Stimulated activated CD4-positive, alpha-beta T cell treated with anti-CD3 and anti-CD28 coated beads, TNF-alpha, amount 100 ng/mL, for 24 hours (primary cell): ENCODE results near the gene ZNF414.
"Not testable (repeated sequence)": the region's sequence is repeated elsewhere in the genome, so short reads cannot be mapped to it uniquely, and the experiment has no call there.

Source experiments
- DNase-seq, 3 experiments: peaks; one replicate each; pipeline ENCODE4 v3.0.0-alpha.2; 2020; ENCODE audit warnings: low read depth in 3 of 3

The ZNF414 gene

DNA sequence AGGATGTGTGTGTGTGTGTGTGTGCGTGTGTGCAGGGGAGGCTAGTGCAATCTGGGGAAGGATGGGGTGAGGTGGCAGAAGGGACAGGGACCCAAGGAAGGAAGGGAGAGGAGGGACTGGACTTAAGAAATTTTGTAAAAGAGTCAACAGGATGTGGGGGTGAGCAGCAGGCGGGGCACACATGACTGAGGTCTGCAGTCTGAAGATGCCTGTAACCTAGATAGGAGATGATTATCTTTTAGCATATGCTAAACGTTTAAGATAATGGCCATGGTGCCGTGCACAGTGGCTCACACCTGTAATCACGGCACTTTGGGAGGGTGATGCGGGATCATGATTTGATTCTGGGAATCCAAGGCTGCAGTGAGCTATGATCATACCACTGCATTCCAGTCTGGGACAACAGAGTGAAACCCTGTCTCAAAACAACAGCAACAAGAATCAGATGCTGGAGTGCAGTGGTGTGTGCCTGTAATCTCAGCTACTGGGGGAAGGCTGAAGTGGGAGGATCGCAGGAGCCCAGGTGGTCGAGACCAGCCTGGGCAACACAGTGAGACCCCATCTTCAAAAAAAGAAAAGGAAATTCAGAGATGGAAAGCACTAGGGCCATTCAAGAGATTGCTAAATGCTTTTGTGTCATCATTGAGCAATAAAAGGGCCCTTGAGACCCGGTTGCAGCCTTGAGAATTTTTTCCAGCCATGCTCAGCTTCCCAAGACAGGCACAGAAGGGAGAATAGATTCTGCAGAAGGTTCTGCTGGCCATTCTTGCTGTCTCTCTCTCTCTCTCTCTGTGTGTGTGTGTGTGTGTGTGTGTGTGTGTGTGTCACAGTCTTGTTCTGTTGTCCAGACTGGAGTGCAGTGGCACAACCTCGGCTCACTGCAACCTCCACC, 3.8 kb upstream of the ZNF414 start:
- no peak for DNase-seq

DNA sequence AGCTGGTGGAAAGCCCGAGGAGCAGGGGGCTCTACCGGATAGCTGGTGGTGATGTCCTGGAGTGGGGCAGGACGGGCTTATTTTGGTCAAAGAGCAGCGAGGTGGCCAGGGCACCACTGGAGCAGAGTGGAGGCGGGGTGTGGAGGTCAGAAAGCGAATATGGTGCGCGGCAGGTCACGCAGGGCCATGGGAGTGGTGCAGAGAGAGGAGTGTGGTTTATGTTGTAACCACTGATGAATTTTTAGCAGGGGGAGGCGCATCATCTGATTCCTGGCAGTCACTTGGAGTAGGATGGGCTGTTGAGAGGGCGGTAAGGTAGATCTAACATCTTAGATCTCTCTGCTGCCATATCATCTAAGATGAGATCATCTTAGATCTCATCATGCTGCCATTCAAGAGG, 1.4 kb upstream of the ZNF414 start:
- peak in 1 of 3 experiments; percentile 39 for DNase-seq

DNA sequence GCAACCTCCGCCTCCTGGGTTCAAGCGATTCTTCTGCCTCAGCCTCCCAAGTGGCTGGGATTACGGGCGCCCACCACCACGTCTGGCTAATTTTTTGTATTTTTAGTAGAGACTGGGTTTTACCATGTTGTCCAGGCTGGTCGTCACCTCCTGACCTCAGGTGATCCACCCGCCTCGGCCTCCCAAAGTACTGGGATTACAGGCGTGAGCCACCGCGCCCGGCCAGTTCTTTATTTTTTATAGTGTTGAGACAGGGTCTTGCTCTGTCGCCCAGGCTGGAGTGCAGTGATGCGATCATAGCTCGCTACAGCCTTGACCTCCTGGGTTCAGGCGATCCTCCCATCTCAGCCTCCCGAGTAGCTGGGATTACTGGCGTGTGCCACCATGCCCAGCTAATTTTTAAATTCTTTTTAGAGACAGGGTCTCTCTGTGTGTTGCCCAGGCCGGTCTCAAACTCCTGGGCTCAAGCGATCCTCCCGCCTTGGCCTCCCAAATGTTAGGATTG, 590 bp upstream of the ZNF414 start:
- not testable (repeated sequence) for DNase-seq

DNA sequence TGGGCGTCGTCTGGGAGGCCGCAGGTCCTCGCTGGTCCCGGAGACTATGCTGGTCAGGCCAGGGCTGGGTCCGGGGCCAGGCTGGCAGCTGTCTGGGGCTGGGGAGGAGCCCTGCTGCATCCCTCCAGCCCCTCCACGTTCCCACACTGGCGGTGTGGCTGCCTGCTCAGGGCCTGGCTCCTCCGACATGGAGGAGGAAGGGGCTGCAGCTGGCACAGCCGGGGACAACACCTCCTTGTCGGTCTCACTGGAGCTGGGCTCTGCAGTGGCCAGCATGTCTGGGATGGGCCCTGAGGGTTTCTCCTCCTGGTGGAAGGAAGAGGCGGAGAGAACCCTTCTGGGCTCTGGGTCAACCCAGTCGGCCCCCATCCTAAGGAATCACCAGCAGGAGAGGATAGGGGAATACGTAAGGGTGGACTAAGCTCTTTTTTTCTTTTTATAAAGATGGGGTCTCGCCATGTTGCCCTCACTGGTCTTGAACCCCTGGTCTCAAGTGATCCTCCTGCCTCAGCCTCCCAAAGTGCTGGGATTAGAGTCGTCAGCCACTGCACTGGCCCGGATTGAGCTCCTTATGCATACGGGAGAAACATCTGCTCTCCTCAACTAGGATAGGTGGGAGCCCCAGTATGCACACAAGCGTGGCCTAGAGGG, 806 bp downstream of the ZNF414 start:
- DNase-seq = no peak

DNA sequence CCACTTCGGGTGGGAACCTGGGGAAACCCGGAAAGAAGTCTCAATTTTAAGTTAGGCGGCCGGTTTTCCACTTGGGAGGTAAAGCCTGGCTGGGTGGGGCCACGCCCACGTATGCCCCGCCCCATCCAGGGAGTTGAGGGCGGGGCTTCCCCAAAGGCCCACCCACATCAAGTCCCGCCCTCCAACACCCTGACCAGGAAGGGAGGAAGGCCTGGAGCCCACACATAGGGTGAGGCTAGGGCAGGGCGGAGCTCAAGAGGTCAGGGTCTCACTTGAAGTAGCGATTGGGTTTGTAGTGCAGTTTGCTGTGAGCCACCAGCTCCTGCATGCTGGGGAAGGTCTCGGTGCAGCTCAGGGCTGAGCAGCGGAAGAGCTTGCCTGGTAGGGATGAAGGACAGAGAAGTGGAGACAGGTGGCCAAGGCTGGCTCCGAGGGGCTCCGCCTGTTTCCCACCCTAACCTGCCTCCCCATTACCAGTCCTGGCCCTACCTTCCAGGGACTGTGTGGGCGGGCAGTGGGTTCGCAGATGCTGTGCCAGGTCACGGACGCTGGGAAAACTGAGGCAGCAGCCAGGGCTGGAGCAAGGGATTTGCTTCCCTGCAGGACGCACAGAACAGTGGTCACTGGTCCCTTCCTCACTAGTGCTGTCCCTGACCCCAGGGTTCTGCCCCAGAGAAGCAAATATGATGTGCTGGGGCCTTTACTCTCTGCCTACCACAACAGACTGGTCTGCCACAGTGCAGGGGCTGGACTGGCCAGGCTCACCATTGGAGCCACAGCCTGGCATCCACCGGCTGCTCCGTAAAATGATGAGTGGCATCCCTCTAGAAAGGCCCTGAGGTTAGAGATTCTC, 1.6 kb downstream of the ZNF414 start:
- no peak for DNase-seq

DNA sequence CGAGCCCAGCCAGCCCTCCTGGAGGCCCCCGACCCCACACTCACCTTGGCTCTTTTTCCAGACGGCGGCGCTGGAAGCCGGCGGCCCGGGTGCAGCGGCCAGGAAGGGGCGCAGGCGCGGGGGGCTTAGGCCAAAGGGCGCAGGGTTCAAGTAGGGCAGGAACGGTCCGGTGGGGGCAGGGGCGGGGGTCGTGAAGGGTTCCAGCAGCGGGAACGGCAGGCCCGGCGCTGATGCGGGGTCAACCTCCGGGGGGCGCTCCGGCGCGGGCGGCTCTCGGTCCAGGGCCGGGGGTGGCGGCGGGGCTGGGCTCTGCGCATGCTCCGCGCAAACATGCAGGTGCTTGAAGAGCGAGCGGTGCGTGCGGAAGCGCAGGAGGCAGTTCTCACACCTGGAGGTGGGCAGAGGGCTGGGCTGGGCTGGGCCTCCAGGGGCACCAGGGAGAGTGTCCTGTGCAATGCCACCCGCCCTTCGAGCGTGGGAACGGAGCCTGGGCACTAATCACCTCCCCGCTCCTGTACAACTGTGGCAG, 2.3 kb downstream of the ZNF414 start:
- DNase-seq = no peak

DNA sequence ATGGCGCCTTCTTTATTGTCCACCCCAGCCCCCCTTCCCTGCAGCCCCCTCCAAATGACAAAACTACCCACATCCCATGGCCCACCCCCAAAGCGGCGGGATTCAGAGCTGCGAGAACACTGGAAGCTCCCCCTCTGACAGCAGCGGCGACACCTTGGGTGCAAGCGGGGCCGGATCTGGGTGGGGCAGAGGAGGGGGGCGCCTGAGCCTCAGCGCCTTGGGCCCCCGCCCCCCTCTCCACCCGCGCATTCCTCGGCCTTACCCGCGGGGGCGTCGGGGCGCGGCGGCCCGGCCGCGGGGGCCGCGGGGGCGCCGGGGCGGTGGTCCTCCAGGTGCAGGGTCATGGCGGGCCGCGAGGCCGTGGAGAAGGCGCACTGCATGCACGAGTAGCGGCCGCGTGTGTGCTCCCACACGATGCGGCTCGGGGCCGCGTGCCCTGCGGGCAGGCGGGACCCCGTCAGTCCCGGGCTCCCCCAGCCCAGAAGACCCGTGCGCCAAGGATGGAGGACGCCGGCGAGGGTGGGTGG, 3.3 kb downstream of the ZNF414 start:
- DNase-seq = no peak

DNA sequence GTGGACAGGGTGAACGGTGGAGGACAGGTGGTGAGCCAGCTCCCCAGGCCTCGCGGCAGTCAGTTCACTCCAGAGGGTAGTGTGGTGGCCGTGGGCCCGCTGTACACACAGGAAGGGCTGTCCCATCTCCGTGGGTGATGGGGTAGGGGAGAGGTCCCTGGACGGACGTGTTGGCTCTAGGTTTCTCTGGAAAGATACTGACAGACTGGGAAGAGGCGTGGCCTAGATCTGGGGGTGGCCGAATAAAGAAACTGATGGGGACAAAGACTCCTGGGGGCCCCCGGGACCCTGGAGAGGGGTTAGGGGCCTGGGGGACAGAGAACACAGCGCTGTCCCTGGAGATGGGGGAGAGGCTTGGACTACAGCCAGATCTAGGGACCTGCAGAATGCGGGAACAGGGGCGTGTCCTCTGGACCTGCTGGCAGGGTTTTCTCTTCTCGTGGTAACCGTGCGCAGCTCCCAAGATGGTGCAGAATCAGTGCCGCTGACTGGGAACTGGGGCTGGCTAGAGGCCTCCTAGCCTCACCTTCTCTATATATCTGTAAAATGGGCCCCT, 7.5 kb downstream of the ZNF414 start:
- DNase-seq = no peak

DNA sequence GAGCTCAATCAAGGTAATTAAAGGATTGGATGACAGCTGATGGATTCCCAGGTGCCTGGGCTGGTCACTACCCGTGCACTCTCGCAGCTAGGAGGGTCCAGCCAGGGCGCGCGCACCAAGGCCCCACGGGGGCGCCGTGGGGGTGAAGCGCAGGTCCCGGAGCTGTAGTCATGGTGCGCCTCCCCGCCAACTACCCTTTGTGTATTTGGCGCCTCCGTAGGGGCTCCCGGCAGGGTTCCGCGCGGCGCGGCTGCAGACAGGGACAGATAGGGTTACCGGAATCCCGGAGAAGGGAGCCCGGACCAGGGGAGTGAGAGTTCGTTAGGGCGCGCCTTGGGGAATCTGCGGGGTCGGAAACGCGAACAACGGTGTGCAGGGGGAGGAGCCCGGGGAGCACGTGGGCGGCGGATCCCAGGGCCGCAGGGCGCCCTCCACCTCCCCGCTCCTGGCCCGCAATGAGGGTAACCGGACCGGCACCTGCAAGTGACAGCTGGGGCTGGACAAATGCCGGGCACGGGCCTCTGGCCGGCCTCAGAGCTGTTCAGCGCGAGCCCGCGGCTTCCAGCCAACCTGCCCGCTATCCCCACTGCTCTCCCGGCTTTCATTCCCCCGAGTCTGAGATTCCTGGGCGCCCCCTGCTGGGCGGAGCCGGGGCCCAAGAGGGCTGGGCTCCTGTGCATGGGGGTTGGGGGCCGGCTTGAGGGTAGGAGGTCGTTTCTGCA, 8.1 kb downstream of the ZNF414 start:
- peak; percentile 45 to 74 (median 58) for DNase-seq

DNA sequence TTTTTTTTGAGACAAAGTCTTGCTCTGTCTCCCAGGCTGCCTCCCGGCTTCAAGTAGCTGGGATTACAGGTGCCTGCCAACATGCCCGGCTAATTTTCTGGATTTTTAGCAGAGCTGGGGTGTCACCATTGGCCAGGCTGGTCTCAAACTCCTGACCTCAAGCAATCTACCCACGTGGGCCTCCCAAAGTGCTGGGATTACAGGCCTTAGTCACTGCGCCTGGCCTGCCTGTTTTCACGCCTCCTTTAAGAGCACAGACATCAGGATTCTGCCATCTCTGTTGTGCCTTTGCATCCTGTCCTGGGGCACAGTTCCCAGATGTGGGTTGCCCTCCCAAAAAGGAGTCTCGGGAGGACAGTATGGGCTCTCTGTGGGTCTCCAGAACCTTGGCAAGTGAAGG, 9.0 kb downstream of the ZNF414 start:
- no peak for DNase-seq

DNA sequence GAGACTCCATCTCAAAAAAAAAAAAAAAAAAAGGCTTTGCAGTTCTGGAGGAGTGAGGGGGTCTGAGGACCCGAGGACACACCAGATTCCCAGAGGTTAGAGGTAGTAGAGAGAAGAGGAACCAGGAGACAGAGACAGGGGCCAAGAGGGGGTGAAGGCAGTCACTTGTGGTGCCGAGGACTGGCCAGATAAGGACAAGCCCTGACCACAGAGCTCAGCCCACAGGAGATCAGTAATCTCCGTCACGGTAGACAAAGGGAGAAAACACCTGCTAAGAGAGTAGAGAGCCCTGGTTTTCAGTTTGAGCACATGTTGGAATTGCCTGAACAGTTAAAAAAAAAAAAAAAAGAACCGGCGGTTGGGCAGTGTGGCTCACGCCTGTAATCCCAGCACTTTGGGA, 9.8 kb downstream of the ZNF414 start:
- no peak for DNase-seq

DNA sequence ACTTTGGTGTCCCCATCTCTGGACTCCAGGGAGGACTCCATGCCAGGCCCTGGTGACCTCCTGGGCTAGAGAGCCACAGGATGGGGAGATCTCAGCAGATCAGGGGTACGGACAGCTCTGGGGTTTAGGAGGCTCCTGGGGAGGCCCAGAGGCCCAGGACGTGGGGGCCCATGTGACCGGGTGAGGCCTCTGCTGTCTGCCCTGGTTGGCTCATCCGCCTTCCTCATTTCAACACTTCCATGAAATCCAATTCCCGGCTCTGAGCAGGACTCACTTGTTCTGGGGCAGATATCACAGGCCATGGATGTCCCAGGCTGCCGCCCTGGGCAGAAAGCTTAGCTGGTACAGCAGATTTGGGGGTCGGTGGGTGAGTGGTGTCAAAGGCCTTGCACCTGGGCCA, 10.5 kb downstream of the ZNF414 start:
- no peak for DNase-seq

DNA sequence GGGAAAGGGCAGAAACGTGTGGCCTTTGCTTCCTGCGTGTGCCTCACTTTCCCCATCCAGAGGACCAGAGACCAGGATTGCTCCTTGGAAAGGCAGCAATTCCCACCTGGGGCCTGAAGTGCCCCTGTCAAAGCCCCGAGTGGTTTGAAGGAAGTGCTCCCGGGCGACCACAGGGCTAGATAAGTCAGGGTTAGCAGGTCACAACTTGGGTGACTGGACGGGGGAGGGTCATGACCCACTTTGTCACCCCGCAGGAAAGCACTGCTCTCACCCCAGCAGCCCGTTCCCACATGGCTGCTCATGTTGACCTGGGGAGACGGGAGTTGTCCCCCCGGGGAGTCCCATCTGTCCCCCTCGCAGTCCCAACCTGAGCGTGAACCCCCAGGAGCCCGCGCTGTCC, 12.0 kb downstream of the ZNF414 start:
- DNase-seq = no peak

DNA sequence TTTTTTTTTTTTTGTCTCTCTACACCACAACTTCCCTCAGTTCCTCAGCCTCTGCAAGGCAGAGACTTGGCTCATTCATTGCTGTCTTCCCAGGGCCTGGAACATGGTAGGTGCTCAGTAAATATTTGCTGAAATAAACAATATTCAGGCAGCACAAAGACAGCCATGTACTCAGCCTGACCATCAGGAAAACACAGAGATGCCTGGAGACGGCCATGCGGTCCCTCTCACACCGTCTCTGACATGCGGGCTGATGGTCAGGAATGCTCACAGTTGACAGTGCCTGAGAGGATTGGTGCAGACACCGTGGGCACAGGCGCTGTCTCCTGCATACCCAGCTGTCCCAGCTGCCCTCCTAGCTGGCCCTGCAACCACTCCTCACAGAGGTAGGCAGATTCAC, 12.5 kb downstream of the ZNF414 start:
- DNase-seq = no peak

DNA sequence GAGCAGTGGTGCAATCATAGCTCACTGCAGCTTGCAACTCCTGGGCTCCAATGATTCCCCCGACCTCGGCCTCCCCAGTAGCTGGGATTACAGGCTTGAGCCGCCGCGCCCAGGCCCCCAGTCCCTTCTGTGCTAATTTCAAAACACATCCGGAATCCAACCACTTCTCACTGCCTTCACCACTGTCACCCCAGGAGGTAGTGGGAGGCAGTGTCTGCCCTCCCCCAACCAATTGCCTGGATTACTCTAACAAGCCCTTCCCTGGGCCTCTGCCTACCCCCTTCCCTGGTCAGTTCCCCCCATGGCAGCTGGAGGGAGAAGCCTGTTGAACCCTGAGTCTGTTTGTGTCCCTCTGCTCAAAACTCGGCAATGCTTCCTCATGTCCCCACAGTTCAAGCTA, 13.8 kb downstream of the ZNF414 start:
- DNase-seq = no peak

DNA sequence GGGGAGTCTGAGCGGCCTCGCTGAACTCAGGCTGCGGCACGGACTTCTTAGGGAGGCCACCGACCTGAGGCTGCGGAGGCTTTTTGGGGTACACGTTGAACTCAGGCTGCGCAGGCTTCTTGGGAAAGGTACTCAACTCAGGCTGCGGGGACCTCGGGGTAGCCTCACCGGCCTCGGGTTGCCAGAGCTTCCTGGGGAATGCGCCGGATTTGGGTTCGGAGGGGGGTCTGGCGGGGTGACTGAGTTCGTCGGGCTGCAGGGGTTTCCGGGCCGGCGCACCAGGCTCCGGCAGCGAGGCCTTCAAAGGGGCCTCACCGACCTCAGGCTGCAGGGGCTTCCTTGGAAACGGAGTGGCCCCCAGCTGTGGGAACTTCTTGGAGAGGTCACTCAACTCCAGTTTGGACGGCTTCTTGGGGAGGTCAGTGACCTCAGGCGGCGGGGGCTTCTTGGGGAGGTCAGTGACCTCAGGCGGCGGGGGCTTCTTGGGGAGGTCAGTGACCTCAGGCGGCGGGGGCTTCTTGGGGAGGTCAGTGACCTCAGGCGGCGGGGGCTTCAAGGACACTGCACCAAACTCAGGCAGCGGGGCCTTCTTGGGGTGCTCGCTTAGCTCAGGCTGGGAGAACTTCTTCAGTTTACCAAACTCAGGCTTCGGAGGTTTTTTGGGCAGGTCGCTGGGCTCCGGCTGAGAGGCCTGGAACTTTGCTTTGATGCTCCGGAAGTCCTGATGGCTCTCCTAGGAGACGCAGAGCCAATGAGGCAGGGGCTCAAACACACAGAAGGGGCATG, 14.7 kb downstream of the ZNF414 start:
- no peak for DNase-seq

DNA sequence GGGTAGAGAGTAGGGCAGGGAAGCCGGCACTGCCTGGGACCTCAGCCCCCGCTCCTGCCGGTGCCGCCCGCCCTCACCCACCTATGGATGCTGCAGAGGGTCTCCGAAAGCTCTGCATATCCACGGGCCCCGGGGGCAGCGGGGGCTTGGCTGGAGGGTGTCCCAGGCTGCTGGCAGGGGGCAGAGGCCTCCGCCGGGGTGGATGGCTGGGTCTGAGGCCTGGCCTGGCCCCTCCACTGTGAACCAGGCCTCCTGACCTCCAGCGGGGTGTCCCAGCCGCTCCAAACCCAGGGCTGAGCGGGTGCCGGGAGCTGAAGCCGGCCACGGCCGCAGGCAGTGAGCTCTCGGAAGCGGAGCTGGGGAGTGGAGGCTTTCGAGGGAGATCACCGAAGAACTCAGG, 15.7 kb downstream of the ZNF414 start:
- no peak for DNase-seq

DNA sequence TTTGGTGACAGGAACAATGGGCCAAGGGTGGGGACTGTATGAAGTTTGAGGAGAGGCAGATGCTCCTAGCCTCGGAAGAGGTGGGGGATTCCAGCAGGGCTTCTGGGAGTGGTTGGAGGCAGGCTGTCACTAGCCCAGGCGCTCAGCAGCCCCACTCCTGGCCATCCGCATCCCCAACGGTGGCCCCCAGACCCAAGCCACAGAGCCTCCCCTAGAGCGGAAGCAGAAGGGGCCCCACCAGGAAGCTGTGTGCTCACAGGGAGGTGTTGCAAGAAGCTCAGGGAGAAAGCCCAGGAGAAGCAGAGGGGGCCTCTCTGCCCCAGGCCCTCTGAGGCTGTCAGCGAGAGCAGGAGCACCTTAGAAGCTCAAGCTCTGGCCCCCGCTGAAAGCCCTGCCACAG, 19.8 kb downstream of the ZNF414 start:
- no peak for DNase-seq

DNA sequence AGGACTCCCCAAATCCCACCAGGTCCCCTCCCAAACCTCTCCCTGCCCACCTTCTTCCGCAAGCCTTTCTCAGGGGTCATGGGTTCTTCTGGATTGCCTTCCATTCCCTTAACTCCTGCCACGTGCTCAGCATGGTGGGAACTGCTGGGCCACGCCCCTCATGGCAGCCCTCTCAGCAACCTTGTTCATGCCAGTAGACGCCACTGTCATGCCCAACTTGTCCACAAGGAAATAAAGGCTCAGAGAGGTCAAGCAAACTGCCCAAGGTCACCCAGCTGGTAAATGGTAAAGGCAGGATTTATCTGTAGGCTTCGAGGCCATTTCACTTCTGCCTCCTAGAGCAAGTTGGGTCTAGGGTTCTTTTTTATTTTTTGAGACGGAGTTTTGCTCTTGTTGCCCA, 22.4 kb downstream of the ZNF414 start:
- no peak for DNase-seq

DNA sequence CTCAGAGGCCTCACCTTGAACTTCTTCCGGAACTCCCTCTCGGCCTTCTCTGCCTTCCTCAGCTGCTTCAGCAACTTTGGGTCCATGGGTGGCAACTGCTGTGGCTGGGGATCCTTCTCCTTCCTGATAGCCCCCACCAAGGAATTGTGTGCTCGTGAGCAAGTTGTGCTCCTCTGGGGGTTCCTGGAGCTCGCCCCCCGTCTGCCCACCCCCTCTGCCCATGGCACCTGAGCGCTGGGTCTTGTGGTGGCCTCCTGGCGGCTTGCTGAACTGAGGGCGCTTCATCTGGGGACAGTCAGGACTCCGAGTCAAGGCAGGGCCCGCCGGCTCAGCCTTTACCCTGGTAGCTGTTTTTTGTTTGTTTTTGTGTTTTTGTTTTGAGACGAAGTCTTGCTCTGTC, 23.1 kb downstream of the ZNF414 start:
- DNase-seq = no peak
